K562 (cell line): Measurements from ENCODE around the gene PEX5.

Source experiments
- MIER1 ChIP-seq: fragments of 450-650 bp; IDR thresholded peaks from 2 replicates; pipeline ENCODE4 v1.6.1; 2016; ENCODE audit warnings: antibody characterized with exemption, mild to moderate bottlenecking, low read depth
- TF ChIP-seq, protein P1 (sequence below), 3 experiments: IDR thresholded peaks in 2 of 3; conservative IDR thresholded peaks in 1 of 3; 2 replicates each; pipeline ENCODE4 v1.5.1; 2011 to 2012; ENCODE audit warnings: low read length in 3 of 3, mild to moderate bottlenecking in 3 of 3, control low read depth in 2 of 3, improper control_type of control experiment in 1 of 3, inconsistent platforms in 1 of 3, low read depth in 1 of 3, mixed read lengths in 1 of 3, moderate library complexity in 1 of 3; ENCODE audit not compliant: insufficient read depth in 2 of 3
- TF ChIP-seq, protein P2 (sequence below): fragments of 450-650 bp; formaldehyde crosslinking; IDR thresholded peaks from 2 replicates; pipeline ENCODE4 v1.4.0; 2022; ENCODE audit warnings: missing genetic modification characterization

DNA sequence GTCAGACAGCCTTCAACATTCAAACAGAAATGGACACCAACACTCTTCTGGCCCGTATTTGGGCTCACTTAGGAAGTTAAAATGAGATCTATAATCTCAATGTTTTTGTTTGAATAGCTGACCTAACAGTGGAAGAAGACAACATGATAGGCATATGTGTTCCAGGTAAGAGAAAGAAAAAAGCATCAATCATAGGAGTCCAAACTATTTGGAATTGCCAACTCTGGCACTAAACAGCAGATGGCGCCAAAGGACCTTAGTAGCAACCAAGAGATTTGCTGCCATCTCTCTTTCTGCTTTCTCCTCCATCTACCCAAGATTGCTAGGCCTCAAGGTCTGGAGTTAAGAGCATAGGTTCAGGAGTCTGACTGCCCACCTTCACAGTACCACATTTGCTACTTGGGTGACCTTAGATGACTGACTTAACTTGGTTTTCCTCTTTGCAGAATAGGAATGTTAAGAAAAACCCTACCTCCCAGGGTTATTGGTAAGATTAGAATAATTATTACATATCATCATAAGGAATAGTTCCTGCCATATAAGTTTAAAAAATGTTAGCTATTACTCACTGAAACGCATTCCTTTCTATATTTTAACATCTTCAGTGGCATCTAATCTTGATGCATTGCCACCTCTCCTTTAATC lies 30.2 kb downstream of the PEX5 start:
- TF ChIP-seq, protein P1, sequence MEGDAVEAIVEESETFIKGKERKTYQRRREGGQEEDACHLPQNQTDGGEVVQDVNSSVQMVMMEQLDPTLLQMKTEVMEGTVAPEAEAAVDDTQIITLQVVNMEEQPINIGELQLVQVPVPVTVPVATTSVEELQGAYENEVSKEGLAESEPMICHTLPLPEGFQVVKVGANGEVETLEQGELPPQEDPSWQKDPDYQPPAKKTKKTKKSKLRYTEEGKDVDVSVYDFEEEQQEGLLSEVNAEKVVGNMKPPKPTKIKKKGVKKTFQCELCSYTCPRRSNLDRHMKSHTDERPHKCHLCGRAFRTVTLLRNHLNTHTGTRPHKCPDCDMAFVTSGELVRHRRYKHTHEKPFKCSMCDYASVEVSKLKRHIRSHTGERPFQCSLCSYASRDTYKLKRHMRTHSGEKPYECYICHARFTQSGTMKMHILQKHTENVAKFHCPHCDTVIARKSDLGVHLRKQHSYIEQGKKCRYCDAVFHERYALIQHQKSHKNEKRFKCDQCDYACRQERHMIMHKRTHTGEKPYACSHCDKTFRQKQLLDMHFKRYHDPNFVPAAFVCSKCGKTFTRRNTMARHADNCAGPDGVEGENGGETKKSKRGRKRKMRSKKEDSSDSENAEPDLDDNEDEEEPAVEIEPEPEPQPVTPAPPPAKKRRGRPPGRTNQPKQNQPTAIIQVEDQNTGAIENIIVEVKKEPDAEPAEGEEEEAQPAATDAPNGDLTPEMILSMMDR (IDR thresholded peaks at IDR 0.05 in 2 of 3, conservative IDR thresholded peaks at IDR 0.05 in 1 of 3; ENCODE audit: insufficient read depth in 2 of 3, low read depth in 1 of 3, low read length in 3 of 3), result peak; percentile 77 to 92 (median 91)
- no peak for TF ChIP-seq MIER1
- TF ChIP-seq, protein P2, sequence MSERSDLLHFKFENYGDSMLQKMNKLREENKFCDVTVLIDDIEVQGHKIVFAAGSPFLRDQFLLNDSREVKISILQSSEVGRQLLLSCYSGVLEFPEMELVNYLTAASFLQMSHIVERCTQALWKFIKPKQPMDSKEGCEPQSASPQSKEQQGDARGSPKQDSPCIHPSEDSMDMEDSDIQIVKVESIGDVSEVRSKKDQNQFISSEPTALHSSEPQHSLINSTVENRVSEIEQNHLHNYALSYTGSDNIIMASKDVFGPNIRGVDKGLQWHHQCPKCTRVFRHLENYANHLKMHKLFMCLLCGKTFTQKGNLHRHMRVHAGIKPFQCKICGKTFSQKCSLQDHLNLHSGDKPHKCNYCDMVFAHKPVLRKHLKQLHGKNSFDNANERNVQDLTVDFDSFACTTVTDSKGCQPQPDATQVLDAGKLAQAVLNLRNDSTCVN (CRISPR knock-in tag), result no peak
